WI38 (cell line): ENCODE results near the gene PDIK1L.

Source experiments
- H3K4me3 ChIP-seq: 2 replicates; pipeline ENCODE4 v1.5.1; 2011; ENCODE audit warnings: low read depth, mild to moderate bottlenecking, control low read depth, low read length
- TF ChIP-seq, protein P1 (sequence below): IDR thresholded peaks from 2 replicates; pipeline ENCODE4 v1.5.1; 2012; ENCODE audit warnings: low read depth, mild to moderate bottlenecking, control low read depth, low read length

PDIK1L gene

DNA sequence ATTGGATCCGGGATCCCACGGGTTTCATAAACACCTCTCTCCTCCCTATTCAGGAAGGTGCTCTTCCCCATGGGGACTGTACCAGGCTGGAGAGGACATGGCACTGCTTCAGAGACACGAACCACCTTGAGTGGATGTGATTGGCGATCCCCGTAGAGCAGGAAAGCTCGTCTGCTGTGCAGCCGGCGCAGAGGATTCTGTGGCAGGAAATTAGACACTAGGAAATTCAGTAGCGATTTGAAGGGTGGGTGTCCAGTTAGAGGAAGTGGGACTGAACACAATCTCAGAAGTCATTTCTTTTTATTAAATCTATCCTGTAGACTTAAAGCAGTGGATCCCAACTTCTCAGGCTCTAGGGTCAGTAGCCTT, 767 bp downstream of the PDIK1L start:
- TF ChIP-seq, protein P1, sequence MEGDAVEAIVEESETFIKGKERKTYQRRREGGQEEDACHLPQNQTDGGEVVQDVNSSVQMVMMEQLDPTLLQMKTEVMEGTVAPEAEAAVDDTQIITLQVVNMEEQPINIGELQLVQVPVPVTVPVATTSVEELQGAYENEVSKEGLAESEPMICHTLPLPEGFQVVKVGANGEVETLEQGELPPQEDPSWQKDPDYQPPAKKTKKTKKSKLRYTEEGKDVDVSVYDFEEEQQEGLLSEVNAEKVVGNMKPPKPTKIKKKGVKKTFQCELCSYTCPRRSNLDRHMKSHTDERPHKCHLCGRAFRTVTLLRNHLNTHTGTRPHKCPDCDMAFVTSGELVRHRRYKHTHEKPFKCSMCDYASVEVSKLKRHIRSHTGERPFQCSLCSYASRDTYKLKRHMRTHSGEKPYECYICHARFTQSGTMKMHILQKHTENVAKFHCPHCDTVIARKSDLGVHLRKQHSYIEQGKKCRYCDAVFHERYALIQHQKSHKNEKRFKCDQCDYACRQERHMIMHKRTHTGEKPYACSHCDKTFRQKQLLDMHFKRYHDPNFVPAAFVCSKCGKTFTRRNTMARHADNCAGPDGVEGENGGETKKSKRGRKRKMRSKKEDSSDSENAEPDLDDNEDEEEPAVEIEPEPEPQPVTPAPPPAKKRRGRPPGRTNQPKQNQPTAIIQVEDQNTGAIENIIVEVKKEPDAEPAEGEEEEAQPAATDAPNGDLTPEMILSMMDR, result no peak

DNA sequence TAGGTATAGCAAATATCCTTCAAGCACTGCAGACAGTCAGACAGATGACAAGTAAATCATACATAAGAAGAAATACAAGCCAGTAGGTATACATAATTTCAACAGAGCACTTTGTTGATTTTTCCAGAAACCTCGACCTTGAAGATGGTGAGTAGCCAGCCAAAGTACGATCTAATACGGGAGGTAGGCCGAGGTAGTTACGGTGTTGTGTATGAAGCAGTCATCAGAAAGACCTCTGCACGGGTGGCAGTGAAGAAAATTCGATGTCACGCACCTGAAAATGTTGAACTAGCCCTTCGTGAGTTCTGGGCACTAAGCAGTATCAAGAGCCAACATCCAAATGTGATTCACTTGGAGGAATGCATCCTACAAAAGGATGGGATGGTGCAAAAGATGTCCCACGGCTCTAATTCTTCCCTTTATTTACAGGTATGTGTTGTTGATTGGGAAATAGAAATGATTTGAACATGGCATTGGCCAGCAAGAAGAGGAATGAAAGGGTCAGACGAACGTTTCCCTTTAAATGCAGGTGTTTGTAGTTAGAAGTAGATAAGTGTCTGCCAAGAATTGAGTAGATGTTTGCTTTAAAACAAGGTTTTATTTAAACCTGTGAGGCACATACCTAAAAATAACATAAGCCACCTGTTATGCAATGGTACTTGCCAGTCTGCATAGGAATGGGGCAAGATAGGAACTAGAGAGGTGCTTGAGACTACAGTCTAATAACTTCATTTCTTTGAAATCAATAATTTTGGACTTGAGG, 2.7 kb downstream of the PDIK1L start:
- no peak overlapping the region for H3K4me3 ChIP-seq
- TF ChIP-seq, protein P1, result no peak

More for the DNA sequence above, 767 bp downstream of the PDIK1L start:
- H3K4me3 ChIP-seq, result peak overlapping the region; percentile 92

DNA sequence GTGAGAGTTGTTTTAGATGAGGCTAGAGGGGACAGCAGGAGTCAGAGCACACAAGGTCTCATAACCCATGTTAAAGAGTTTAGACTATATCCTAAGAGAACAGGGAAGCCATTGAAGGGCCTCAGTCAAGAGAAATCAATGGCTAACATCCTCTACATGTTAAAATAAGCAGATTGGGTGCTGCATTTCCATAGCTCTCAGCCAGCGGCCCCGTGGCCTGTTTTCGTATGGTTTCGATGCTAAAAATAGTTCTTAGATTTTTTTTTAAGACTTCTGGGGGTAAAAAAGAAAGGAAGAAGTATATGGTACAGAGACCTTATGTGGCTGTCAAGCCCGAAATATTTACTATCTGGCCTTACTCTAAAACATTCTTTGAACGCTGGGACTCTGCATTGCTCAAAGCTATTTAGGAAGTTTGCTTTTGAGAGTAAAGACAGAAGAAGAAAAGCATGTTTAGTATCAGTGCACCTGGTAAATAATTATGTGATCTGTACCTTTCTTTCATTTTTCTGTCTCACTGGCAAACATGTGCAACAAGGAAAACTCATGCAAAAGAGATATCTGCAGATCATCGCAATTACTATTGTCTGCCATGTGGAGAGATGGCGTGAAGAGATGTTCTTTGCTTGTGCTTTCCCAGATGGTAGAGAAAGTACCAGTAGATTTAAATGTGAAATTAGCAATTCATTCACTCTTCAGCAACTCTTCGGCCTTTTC, 8.4 kb downstream of the PDIK1L start:
- H3K4me3 ChIP-seq, result no peak overlapping the region
- TF ChIP-seq, protein P1, result no peak

DNA sequence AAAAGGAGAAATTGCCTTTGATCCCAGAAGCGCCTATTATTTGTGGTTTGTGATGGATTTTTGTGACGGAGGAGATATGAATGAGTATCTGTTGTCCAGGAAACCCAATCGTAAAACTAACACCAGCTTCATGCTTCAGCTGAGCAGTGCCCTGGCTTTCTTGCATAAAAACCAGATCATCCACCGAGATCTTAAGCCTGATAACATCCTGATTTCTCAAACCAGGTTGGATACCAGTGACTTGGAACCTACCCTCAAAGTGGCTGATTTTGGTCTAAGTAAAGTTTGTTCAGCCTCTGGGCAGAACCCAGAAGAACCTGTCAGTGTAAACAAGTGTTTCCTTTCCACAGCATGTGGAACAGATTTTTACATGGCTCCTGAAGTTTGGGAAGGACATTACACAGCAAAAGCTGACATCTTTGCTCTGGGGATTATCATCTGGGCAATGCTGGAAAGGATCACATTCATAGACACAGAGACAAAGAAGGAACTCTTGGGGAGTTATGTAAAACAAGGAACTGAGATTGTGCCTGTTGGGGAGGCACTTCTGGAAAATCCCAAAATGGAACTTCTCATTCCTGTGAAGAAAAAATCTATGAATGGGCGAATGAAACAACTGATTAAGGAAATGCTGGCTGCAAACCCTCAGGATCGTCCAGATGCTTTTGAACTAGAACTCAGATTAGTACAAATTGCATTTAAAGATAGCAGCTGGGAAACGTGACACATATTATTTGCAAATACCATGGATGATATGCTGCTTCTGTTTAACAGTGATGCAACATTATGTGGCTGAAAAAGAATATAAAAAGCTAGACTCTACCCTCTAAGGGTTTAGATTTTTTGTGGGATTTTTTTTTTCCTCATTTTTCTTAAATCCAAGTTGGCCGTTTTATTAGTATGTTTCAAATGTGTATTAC, 10.5 kb downstream of the PDIK1L start:
- TF ChIP-seq, protein P1, result no peak
- no peak overlapping the region for H3K4me3 ChIP-seq

DNA sequence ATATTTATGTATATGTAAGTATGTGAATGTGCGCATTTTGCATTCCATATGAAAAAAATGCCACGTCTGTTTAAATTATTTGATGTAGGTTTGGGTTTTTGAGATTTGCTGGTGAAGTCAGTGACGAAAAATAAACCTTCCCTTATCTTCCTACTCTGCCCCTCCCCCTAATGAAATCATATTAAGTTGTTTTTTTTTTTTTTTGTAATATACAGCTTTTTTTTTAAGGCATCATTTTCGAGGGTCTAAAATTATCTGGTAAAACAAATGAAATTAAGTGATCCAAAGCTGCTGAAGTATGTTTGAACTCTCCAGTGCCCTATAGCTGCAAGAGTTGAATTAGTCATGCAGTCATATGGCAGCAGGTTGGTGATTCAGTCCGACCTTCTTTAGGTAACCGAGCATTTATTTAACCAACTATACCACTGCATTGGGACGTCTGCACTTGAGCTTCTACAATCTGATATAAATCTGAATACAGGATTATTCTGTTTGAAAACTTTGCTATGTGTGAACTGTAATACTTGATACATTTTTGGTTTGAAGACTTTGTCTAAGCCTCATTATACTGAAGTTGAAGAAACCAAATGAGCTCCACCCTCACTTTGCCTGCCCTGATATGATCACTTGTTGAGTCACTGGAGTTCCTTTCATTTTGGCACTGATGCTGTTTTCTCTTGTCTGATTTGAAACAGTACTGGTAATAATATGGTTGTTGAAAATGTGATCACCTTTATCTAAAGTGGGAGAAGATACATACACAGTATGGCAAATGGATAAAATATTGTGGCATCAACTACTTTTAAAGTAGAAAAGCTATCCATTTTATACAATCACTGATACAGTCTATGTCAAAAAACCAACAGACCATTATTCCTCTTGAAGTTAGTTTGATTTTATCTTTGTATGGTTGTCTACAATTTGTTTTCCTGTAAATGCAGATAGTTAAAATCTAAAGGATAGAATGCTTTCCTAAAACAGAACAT, 11.7 kb downstream of the PDIK1L start:
- H3K4me3 ChIP-seq, result no peak overlapping the region
- TF ChIP-seq, protein P1, result no peak
